Measurements from ENCODE around the gene ATP5F1E. TPM values are rescaled to one million over a fixed set of nuclear protein-coding genes. Genes with fewer than 3 reads are reported as not detected.

The ATP5F1E gene
- total and polyA plus RNA-seq, 4 donors: 11.7 to 148 (median 27.7) TPM

- H3K27ac ChIP-seq (ENCODE audit: low read depth in 1 of 2, low read length in 2 of 2): no peak overlapping the region
- no peaks in the 10 kb centered on the region for H3K9me3 ChIP-seq (ENCODE audit: control insufficient read depth in 4 of 4, low read length in 3 of 4)
Observed at GRCh38 chr20:59001449-59002171, 30.5 kb downstream of the ATP5F1E start.

More at GRCh38 chr20:59001449-59002171, 30.5 kb downstream of the ATP5F1E start:
- H3K27me3 ChIP-seq (ENCODE audit: control insufficient read depth in 4 of 4, insufficient read depth in 4 of 4, low read length in 3 of 4): no peaks in the 10 kb centered on the region
- TF ChIP-seq TAF1 (conservative IDR thresholded peaks at IDR 0.05): no peak
- no peak for TF ChIP-seq HNF4A (conservative IDR thresholded peaks at IDR 0.05)
- TF ChIP-seq HNF4G (IDR thresholded peaks at IDR 0.05): no peak
- no peak for TF ChIP-seq YY1 (IDR thresholded peaks at IDR 0.05)
- no peak for TF ChIP-seq EGR1 (IDR thresholded peaks at IDR 0.05; ENCODE audit: low read depth in 2 of 2)
- no peak for TF ChIP-seq MAX (IDR thresholded peaks at IDR 0.05)
- no peak for TF ChIP-seq RAD21 (IDR thresholded peaks at IDR 0.05)
- no peak for TF ChIP-seq SP1 (IDR thresholded peaks at IDR 0.05)
- no peak for TF ChIP-seq ZBTB33 (IDR thresholded peaks at IDR 0.05)
- TF ChIP-seq ATF3 (IDR thresholded peaks at IDR 0.05): no peak
- no peak for TF ChIP-seq GABPA (IDR thresholded peaks at IDR 0.05 in 1 of 2, conservative IDR thresholded peaks at IDR 0.05 in 1 of 2)
- no peak for TF ChIP-seq NR2F2 (IDR thresholded peaks at IDR 0.05)
- no peak for TF ChIP-seq FOXA2 (IDR thresholded peaks at IDR 0.05)
- TF ChIP-seq FOXA1 (IDR thresholded peaks at IDR 0.05): no peak
- no peak for TF ChIP-seq RXRA (IDR thresholded peaks at IDR 0.05)
- TF ChIP-seq CTCF (IDR thresholded peaks at IDR 0.05; ENCODE audit: low read depth, low read length, missing input control): no peak
- no peak for TF ChIP-seq REST (IDR thresholded peaks at IDR 0.05)
- no peak for TF ChIP-seq JUND (IDR thresholded peaks at IDR 0.05)
- peaks cover 18 to 31% (median 26%) of the 10 kb centered on the region in 4 donors for H3K36me3 ChIP-seq (ENCODE audit: control insufficient read depth in 4 of 4, insufficient read depth in 3 of 4, low read depth in 1 of 4, low read length in 3 of 4)
- H3K4me1 ChIP-seq (ENCODE audit: control insufficient read depth in 4 of 4, insufficient read depth in 4 of 4, low read length in 3 of 4): peaks cover 9 to 39% (median 26%) of the 10 kb centered on the region in 4 donors
- no peak overlapping the region for H3K4me3 ChIP-seq (ENCODE audit: low read depth in 1 of 3, low read length in 3 of 3)
- DNase-seq (ENCODE audit: low spot score): no peak
- 90% methylated on average over 27 of the region's 27 CpGs for WGBS
- no peak overlapping the region for H3K9ac ChIP-seq (ENCODE audit: low read depth in 1 of 2, low read length in 2 of 2)

All from liver (tissue), 9 donors.